Activated gamma-delta T cell treated with Interleukin-2 at 50 U/mL for 16 hours (primary cell): Measurements from ENCODE around the gene RYR1.
A peak's percentile ranks its signal among the peaks of the same experiment; 100 is the strongest.

ENCODE experiments used
- DNase-seq: peaks from one replicate; pipeline ENCODE4 v3.0.0-alpha.2; 2020

The RYR1 gene

GRCh38 chr19:38433268-38433733 is at the start of gene RYR1:
Gene RYR1 (plus strand): TSS chr19:38433691. CDS start chr19:38433830, 139 bp downstream.
- peak; percentile 16 for DNase-seq

- DNase-seq: no peak
Observed at GRCh38 chr19:38383743-38384142, 49.7 kb upstream of the RYR1 start.

- DNase-seq: no peak
Observed at GRCh38 chr19:38384209-38385027, 49.1 kb upstream of the RYR1 start.

- DNase-seq: no peak
Observed at GRCh38 chr19:38385057-38385803, 48.3 kb upstream of the RYR1 start.

- no peak for DNase-seq
Observed at GRCh38 chr19:38385804-38386257, 47.7 kb upstream of the RYR1 start.

GRCh38 chr19:38386300-38386970 is 47.1 kb upstream of the RYR1 start:
- DNase-seq: no peak

- DNase-seq: no peak
Observed at GRCh38 chr19:38386971-38387549, 46.4 kb upstream of the RYR1 start.

GRCh38 chr19:38387550-38388348 is 45.7 kb upstream of the RYR1 start, which contains the start of gene GGN:
Gene GGN (minus strand): TSS chr19:38388034. CDS start chr19:38387261, 773 bp downstream.
- DNase-seq: peak; percentile 66

- DNase-seq: no peak
Observed at GRCh38 chr19:38388349-38389100, 45.0 kb upstream of the RYR1 start, which contains the start of gene SPRED3. Gene SPRED3 (plus strand): TSS chr19:38388697. CDS start chr19:38390303, 1,606 bp downstream.

GRCh38 chr19:38389101-38389925 is 44.2 kb upstream of the RYR1 start:
- DNase-seq: no peak

- DNase-seq: no peak
Observed at GRCh38 chr19:38389957-38390924, 43.2 kb upstream of the RYR1 start.

GRCh38 chr19:38391911-38392464 is 41.5 kb upstream of the RYR1 start:
- no peak for DNase-seq

GRCh38 chr19:38392707-38393308 is 40.7 kb upstream of the RYR1 start:
- DNase-seq: no peak

GRCh38 chr19:38394488-38394887 is 39.0 kb upstream of the RYR1 start:
- peak; percentile 56 for DNase-seq

- DNase-seq: peak; percentile 30
Observed at GRCh38 chr19:38395381-38396114, 37.9 kb upstream of the RYR1 start.

- DNase-seq: no peak
Observed at GRCh38 chr19:38399081-38399480, 34.4 kb upstream of the RYR1 start.

- DNase-seq: no peak
Observed at GRCh38 chr19:38399537-38399936, 34.0 kb upstream of the RYR1 start.
